ENCODE data around the gene SERF2.

Gene SERF2

GRCh38 chr15:43775411-43775965 lies 16.6 kb upstream of the SERF2 start:
- in situ Hi-C loops (cut with HindIII; ENCODE audit: low pct_unique_long_range_greater_than_20kb, low sequenced_read_pairs) = no loop called here
- peak in 1 of 2 experiments; percentile 93 for DNase-seq (ENCODE audit: low read depth in 1 of 2, low spot score in 1 of 2)

GRCh38 chr15:43776101-43776717 lies 15.9 kb upstream of the SERF2 start:
- in situ Hi-C loops (cut with HindIII; ENCODE audit: low pct_unique_long_range_greater_than_20kb, low sequenced_read_pairs) = no loop called here

More at GRCh38 chr15:43775411-43775965, 16.6 kb upstream of the SERF2 start:
- no peak for TF ChIP-seq JUND (IDR thresholded peaks at IDR 0.05; ENCODE audit: low read depth)

DNA sequence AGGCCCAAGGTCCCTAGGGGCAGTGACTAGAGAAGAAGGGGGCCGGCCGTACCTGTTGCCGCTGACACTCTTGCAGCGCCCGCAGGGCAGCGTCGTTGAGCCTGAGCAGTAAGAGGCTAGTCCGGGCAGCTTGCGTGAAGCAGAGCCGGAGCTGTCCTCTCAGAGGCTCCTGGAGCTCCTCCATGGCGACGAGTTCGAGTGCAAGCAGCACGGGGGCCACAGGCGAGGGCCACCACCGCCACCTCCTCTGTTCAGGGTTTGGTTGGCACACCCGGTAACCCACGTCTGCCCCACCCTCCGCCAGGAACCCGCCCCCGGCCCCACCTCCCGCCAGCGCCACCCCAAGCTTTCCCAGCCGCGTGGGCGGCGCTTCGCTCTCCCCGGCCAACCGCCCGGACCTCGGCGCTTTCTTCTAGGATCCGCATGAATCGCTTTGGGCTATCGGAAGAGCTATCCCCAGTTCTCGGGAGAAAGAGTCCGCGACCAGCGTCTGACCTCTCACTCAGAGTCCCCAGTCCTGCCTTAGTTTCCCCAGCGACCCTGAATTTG lies 15.3 kb upstream of the SERF2 start, which contains the start of gene ELL3:
Gene ELL3 (minus strand): TSS at position 249 of the 549 bp plus-strand sequence. CDS start 65 bp downstream, at position 184.
- in situ Hi-C loops (cut with HindIII; ENCODE audit: low pct_unique_long_range_greater_than_20kb, low sequenced_read_pairs) = no loop called here

More at GRCh38 chr15:43776101-43776717, 15.9 kb upstream of the SERF2 start:
- TF ChIP-seq JUND (IDR thresholded peaks at IDR 0.05; ENCODE audit: low read depth) = no peak
- peak in 1 of 2 experiments; percentile 47 for DNase-seq (ENCODE audit: low read depth in 1 of 2, low spot score in 1 of 2)

GRCh38 chr15:43777267-43777914 lies 14.7 kb upstream of the SERF2 start:
- TF ChIP-seq JUND (IDR thresholded peaks at IDR 0.05; ENCODE audit: low read depth) = no peak
- in situ Hi-C loops (cut with HindIII; ENCODE audit: low pct_unique_long_range_greater_than_20kb, low sequenced_read_pairs) = no loop called here
- peak in 1 of 2 experiments; percentile 87 for DNase-seq (ENCODE audit: low read depth in 1 of 2, low spot score in 1 of 2)

More for the DNA sequence above, 15.3 kb upstream of the SERF2 start, which contains the start of gene ELL3:
- no peak for TF ChIP-seq JUND (IDR thresholded peaks at IDR 0.05; ENCODE audit: low read depth)
- peak; percentile 35 to 93 for DNase-seq (ENCODE audit: low read depth in 1 of 2, low spot score in 1 of 2)

DNA sequence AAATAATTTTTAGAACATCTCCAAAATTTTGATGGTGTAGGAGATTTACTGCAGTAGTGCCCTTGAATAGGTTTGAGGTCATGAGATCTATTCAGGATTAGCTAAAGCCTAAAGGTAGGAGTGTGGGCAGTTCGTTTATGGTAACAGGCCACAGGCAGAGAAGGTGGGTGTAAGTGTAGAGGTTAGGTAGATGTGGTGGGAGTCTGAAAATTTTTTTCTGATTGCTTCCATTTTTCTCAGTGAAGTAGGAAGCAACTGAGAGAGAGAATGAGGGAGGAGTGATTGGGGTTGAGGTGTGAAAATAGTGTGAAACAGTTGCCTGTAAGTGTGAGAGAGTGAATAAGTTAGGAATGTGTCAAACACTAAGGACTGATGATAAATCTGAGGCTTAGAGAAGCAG lies 13.1 kb upstream of the SERF2 start:
- TF ChIP-seq JUND (IDR thresholded peaks at IDR 0.05; ENCODE audit: low read depth) = no peak
- in situ Hi-C loops (cut with HindIII; ENCODE audit: low pct_unique_long_range_greater_than_20kb, low sequenced_read_pairs) = no loop called here
- DNase-seq (ENCODE audit: low read depth in 1 of 2, low spot score in 1 of 2) = no peak

- no peak for DNase-seq (ENCODE audit: low read depth in 1 of 2, low spot score in 1 of 2)
- in situ Hi-C loops (cut with HindIII; ENCODE audit: low pct_unique_long_range_greater_than_20kb, low sequenced_read_pairs) = no loop called here
- no peak for TF ChIP-seq JUND (IDR thresholded peaks at IDR 0.05; ENCODE audit: low read depth)
These were observed 2.7 kb upstream of the SERF2 start for GRCh38 chr15:43789409-43789808.

DNA sequence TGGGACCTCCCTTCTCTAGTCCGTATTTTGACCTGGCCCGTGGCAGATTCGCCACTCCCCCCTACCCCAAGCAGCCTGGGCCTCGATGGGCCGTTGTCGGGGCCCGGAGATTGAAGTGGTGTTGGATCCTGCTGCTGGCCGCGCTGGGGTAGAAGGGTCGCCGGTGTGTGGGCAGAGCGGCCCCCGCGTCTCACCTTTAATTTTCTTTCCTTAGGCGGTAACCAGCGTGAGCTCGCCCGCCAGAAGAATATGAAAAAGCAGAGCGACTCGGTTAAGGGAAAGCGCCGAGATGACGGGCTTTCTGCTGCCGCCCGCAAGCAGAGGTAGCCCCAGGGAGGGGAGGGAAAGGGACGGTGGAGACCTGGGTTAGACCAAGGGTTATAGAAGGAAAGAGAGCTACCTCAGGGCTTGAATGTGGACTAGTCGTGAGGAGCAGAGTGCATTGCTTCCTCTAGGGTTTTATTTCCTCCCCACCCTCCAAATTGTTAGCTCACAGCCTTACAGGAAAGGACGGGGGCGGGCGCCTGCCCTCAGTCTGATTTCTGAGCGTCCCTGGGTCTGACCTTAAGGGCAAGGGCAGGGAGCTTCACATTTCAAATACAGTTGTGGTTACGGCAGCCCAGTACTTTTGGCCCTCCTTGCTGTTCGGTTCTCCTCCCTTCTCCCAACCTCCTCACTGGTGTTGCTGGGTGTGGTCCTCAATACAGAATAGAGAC lies 799 bp downstream of the SERF2 start:
- no peak for TF ChIP-seq JUND (IDR thresholded peaks at IDR 0.05; ENCODE audit: low read depth)
- in situ Hi-C loops (cut with HindIII; ENCODE audit: low pct_unique_long_range_greater_than_20kb, low sequenced_read_pairs) = no loop called here
- DNase-seq (ENCODE audit: low read depth in 1 of 2, low spot score in 1 of 2) = peak in 1 of 2 experiments; percentile 57

DNA sequence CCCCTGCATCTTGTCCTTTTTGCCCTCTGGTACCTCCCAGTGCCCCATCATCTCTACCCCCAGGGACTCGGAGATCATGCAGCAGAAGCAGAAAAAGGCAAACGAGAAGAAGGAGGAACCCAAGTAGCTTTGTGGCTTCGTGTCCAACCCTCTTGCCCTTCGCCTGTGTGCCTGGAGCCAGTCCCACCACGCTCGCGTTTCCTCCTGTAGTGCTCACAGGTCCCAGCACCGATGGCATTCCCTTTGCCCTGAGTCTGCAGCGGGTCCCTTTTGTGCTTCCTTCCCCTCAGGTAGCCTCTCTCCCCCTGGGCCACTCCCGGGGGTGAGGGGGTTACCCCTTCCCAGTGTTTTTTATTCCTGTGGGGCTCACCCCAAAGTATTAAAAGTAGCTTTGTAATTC lies 1.5 kb downstream of the SERF2 start:
- in situ Hi-C loops (cut with HindIII; ENCODE audit: low pct_unique_long_range_greater_than_20kb, low sequenced_read_pairs) = no loop called here
- no peak for TF ChIP-seq JUND (IDR thresholded peaks at IDR 0.05; ENCODE audit: low read depth)
- no peak for DNase-seq (ENCODE audit: low read depth in 1 of 2, low spot score in 1 of 2)

GRCh38 chr15:43794269-43795037 lies 2.3 kb downstream of the SERF2 start:
- in situ Hi-C loops (cut with HindIII; ENCODE audit: low pct_unique_long_range_greater_than_20kb, low sequenced_read_pairs) = no loop called here
- TF ChIP-seq JUND (IDR thresholded peaks at IDR 0.05; ENCODE audit: low read depth) = no peak
- DNase-seq (ENCODE audit: low read depth in 1 of 2, low spot score in 1 of 2) = no peak

DNA sequence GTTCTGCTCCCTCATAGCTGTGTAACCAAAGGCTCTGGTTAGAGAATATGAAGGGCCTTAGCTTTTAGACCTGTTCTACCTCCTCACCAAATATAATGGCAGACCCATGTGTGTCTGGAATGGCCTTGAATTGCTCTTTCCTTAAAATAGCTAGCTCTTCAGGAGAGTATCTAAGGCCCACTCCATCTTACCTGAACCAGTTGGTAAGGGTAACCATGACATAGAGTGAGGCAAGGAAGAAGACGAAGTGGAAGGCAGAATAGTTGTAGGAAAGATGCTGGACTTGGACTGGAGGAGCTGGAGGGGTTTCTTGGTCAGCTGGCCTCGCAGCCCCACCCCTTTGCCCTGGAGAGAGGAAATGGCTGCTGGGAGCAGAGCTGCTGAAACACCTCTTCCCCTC lies 3.1 kb downstream of the SERF2 start:
- no peak for TF ChIP-seq JUND (IDR thresholded peaks at IDR 0.05; ENCODE audit: low read depth)
- in situ Hi-C loops (cut with HindIII; ENCODE audit: low pct_unique_long_range_greater_than_20kb, low sequenced_read_pairs) = no loop called here
- DNase-seq (ENCODE audit: low read depth in 1 of 2, low spot score in 1 of 2) = no peak

- no peak for TF ChIP-seq JUND (IDR thresholded peaks at IDR 0.05; ENCODE audit: low read depth)
- in situ Hi-C loops (cut with HindIII; ENCODE audit: low pct_unique_long_range_greater_than_20kb, low sequenced_read_pairs) = no loop called here
- DNase-seq (ENCODE audit: low read depth in 1 of 2, low spot score in 1 of 2) = no peak
These were observed 3.9 kb downstream of the SERF2 start for GRCh38 chr15:43795997-43796396.

DNA sequence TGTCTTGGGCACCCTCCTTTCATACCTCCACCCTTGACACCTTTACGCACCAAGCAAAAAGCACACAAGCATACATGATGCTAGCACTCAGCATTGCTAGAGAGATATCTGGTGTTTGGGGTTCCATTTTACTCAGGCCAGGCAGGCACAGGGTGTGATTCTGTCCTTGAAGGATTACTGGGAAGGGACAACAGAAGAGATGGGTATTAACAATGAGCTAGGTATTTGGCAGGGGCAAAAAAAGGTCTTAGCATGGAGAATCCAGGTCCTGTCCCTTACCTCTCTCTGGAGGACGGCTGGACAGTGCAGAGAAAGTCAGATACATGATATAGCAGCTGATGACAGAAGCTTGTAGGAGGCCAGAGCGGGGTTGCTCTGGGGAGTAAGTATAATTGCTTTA lies 4.4 kb downstream of the SERF2 start:
- DNase-seq (ENCODE audit: low read depth in 1 of 2, low spot score in 1 of 2) = no peak
- TF ChIP-seq JUND (IDR thresholded peaks at IDR 0.05; ENCODE audit: low read depth) = no peak
- in situ Hi-C loops (cut with HindIII; ENCODE audit: low pct_unique_long_range_greater_than_20kb, low sequenced_read_pairs) = no loop called here
